HepG2 (cell line): ENCODE data around the gene CD19. TPM values are rescaled to one million over a fixed set of nuclear protein-coding genes. Genes with fewer than 3 reads are reported as not detected.

Source experiments
- BRCA1 ChIP-seq: sonication (generic); formaldehyde crosslinking; IDR thresholded peaks from 2 replicates; pipeline ENCODE4 v1.4.0; 2020; ENCODE audit warnings: missing genetic modification reagents
- CBFB ChIP-seq: sonication (generic); formaldehyde crosslinking; IDR thresholded peaks from 2 replicates; pipeline ENCODE4 v1.4.0; 2020; ENCODE audit warnings: missing genetic modification reagents
- FOXO1 ChIP-seq: sonication (generic); formaldehyde crosslinking; IDR thresholded peaks from 2 replicates; pipeline ENCODE4 v1.4.0; 2020; ENCODE audit warnings: missing genetic modification reagents
- MATR3 ChIP-seq: sonication (generic); formaldehyde crosslinking; IDR thresholded peaks from 2 replicates; pipeline ENCODE4 v1.4.0; 2020; ENCODE audit warnings: missing genetic modification reagents
- MXI1 ChIP-seq: IDR thresholded peaks from 3 replicates; pipeline ENCODE4 v1.6.1; 2012; ENCODE audit warnings: low read depth, low read length, inconsistent platforms, borderline replicate concordance
- NCOA1 ChIP-seq: sonication (generic); formaldehyde crosslinking; IDR thresholded peaks from 2 replicates; pipeline ENCODE4 v1.9.0; 2021; ENCODE audit warnings: missing genetic modification reagents
- NCOR1 ChIP-seq: fragments of 200-600 bp; sonication (generic); IDR thresholded peaks from 2 replicates; pipeline ENCODE4 v1.7.0; 2017; ENCODE audit warnings: antibody characterized with exemption, low read length, borderline replicate concordance
- NR2F1 ChIP-seq, 2 experiments: fragments of 450-650 bp in 1 of 2; formaldehyde crosslinking in 1 of 2; IDR thresholded peaks; 2 replicates each; pipeline versions ENCODE4 v1.5.0 to v1.6.1; 2016 to 2020; ENCODE audit warnings: mild to moderate bottlenecking in 1 of 2, missing compliant biosample characterization in 1 of 2, missing genetic modification reagents in 1 of 2, moderate library complexity in 1 of 2
- NR2F6 ChIP-seq, 2 experiments: IDR thresholded peaks; 2 replicates each; pipeline ENCODE4 v1.6.1; 2016; ENCODE audit warnings: antibody characterized with exemption in 1 of 2, mild to moderate bottlenecking in 1 of 2
- RNF2 ChIP-seq: fragments of 450-650 bp; conservative IDR thresholded peaks from 2 replicates; pipeline ENCODE4 v1.6.1; 2016; ENCODE audit warnings: low read depth
- RXRA ChIP-seq: sonication (generic); formaldehyde crosslinking; IDR thresholded peaks from 2 replicates; pipeline ENCODE4 v1.5.1; 2020; ENCODE audit warnings: missing genetic modification reagents
- SNAPC5 ChIP-seq: sonication (generic); formaldehyde crosslinking; IDR thresholded peaks from 2 replicates; pipeline ENCODE4 v1.8.1; 2023; ENCODE audit warnings: mild to moderate bottlenecking, missing genetic modification reagents, borderline replicate concordance
- SP140L ChIP-seq: sonication (generic); formaldehyde crosslinking; IDR thresholded peaks from 2 replicates; pipeline ENCODE4 v1.4.0; 2020; ENCODE audit warnings: missing genetic modification reagents, borderline replicate concordance
- STAG1 ChIP-seq: sonication (generic); formaldehyde crosslinking; IDR thresholded peaks from 2 replicates; pipeline ENCODE4 v1.4.0; 2020; ENCODE audit warnings: missing genetic modification reagents
- TARDBP ChIP-seq: sonication (generic); formaldehyde crosslinking; IDR thresholded peaks from 2 replicates; pipeline ENCODE4 v1.8.0; 2022; ENCODE audit warnings: mild to moderate bottlenecking, missing genetic modification reagents
- THAP8 ChIP-seq: sonication (generic); formaldehyde crosslinking; IDR thresholded peaks from 2 replicates; pipeline ENCODE4 v1.5.1; 2020; ENCODE audit warnings: missing genetic modification reagents, mild to moderate bottlenecking, borderline replicate concordance
- ZBTB7B ChIP-seq: sonication (generic); formaldehyde crosslinking; IDR thresholded peaks from 2 replicates; pipeline ENCODE4 v1.4.0; 2020; ENCODE audit warnings: missing genetic modification reagents
- ZNF737 ChIP-seq: sonication (generic); formaldehyde crosslinking; IDR thresholded peaks from 2 replicates; pipeline ENCODE4 v1.5.0; 2020; ENCODE audit warnings: missing genetic modification reagents, mild to moderate bottlenecking, borderline replicate concordance
- ZNF777 ChIP-seq: sonication (generic); formaldehyde crosslinking; IDR thresholded peaks from 2 replicates; pipeline ENCODE4 v1.4.0; 2020; ENCODE audit warnings: missing genetic modification reagents
- polyA plus RNA-seq, 8 experiments: library from polyadenylated mRNA; depleted of rRNA in 3 of 8; stranded (reverse) in 7 of 8; unstranded in 1 of 8; fragments of >200 nt; fragmentation: Illumina TruSeq in 4 of 8; extraction: Trizol in 4 of 8; gene quantifications; 2 replicates each; pipeline versions ENCODE4 v1.2.1 to v1.2.3, GENCODE V29; 2011 to 2016; ENCODE audit warnings: low read depth in 4 of 8, missing spikeins in 1 of 8, mixed read lengths in 1 of 8; ENCODE audit not compliant: insufficient read depth in 1 of 8
- total RNA-seq, 5 experiments: library from RNA; depleted of rRNA; stranded (reverse); fragments of >200 nt; fragmentation: Illumina TruSeq; extraction: Trizol; gene quantifications; 2 replicates each; pipeline ENCODE4 v1.2.3, GENCODE V29; 2016; ENCODE audit warnings: low read depth in 1 of 5
- TF ChIP-seq, protein P1 (sequence below): sonication (generic); formaldehyde crosslinking; IDR thresholded peaks from 2 replicates; pipeline ENCODE4 v1.4.0; 2020; ENCODE audit warnings: mild to moderate bottlenecking, missing genetic modification reagents
- TF ChIP-seq, protein P2 (sequence below): sonication (generic); formaldehyde crosslinking; IDR thresholded peaks from 2 replicates; pipeline ENCODE4 v1.5.1; 2020; ENCODE audit warnings: missing genetic modification reagents, mild to moderate bottlenecking, borderline replicate concordance
- TF ChIP-seq, protein P3 (sequence below): sonication (generic); formaldehyde crosslinking; IDR thresholded peaks from 2 replicates; pipeline ENCODE4 v1.5.0; 2020; ENCODE audit warnings: missing genetic modification reagents
- TF ChIP-seq, protein P4 (sequence below): sonication (generic); formaldehyde crosslinking; IDR thresholded peaks from 2 replicates; pipeline ENCODE4 v1.8.0; 2022; ENCODE audit warnings: mild to moderate bottlenecking, missing genetic modification reagents; ENCODE audit not compliant: insufficient replicate concordance

The CD19 gene
- total and polyA plus RNA-seq, 2 of the 13 experiments (the other 11 are each of a cell fraction or from before 2014, with no cell fraction given): 0.55 to 1.1 TPM

- TF ChIP-seq, protein P1, sequence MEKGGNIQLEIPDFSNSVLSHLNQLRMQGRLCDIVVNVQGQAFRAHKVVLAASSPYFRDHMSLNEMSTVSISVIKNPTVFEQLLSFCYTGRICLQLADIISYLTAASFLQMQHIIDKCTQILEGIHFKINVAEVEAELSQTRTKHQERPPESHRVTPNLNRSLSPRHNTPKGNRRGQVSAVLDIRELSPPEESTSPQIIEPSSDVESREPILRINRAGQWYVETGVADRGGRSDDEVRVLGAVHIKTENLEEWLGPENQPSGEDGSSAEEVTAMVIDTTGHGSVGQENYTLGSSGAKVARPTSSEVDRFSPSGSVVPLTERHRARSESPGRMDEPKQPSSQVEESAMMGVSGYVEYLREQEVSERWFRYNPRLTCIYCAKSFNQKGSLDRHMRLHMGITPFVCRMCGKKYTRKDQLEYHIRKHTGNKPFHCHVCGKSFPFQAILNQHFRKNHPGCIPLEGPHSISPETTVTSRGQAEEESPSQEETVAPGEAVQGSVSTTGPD (CRISPR knock-in tag): 0 out of 2 replicates have a peak, but pooled peaks have one; percentile 70
- TF ChIP-seq MATR3 (CRISPR knock-in tag): no peak
- TF ChIP-seq ZNF737 (CRISPR knock-in tag): no peak
- peak; percentile 92 for TF ChIP-seq CBFB (CRISPR knock-in tag)
- peak; percentile 61 for TF ChIP-seq ZNF777
- peak; percentile 49; the same call in 1 of the 2 replicates for TF ChIP-seq SNAPC5 (CRISPR knock-in tag)
- TF ChIP-seq SP140L (CRISPR knock-in tag): peak; percentile 82; the same call in 1 of the 2 replicates
- peak; percentile 88 for TF ChIP-seq RXRA
- peak; percentile 53; the same call in 1 of the 2 replicates for TF ChIP-seq FOXO1 (CRISPR knock-in tag)
- peak in 1 of 2 experiments; percentile 13; a peak in 1 of 4 replicates for TF ChIP-seq NR2F1 (CRISPR knock-in tag; IDR thresholded peaks at IDR 0.05)
- peak; percentile 90 for TF ChIP-seq TARDBP (CRISPR knock-in tag)
- TF ChIP-seq NCOR1: peak; percentile 63; the same call in 1 of the 2 replicates
- TF ChIP-seq NR2F6 (IDR thresholded peaks at IDR 0.05): peak; percentile 58; the same call in 1 of the 2 replicates
- TF ChIP-seq NR2F6 (CRISPR knock-in tag; IDR thresholded peaks at IDR 0.05): peak; percentile 77
- TF ChIP-seq, protein P2, sequence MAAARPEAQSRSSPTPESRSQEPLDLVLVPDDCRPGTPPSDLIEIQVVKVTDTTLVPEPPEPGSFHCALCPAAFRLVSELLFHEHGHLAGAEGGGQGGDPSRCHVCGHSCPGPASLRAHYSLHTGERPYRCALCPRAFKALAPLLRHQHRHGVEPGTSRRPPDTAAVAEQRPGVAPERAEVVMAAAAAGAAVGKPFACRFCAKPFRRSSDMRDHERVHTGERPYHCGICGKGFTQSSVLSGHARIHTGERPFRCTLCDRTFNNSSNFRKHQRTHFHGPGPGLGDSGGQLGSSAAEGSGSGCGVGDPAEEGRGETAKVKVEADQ (CRISPR knock-in tag): peak; percentile 82; the same call in 1 of the 2 replicates
- TF ChIP-seq THAP8 (CRISPR knock-in tag): peak; percentile 100
- TF ChIP-seq, protein P3, sequence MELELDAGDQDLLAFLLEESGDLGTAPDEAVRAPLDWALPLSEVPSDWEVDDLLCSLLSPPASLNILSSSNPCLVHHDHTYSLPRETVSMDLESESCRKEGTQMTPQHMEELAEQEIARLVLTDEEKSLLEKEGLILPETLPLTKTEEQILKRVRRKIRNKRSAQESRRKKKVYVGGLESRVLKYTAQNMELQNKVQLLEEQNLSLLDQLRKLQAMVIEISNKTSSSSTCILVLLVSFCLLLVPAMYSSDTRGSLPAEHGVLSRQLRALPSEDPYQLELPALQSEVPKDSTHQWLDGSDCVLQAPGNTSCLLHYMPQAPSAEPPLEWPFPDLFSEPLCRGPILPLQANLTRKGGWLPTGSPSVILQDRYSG (CRISPR knock-in tag): peak; percentile 79; the same call in 1 of the 2 replicates
- no peak for TF ChIP-seq BRCA1 (CRISPR knock-in tag)
- 0 out of 2 replicates have a peak, but pooled peaks have one; percentile 1 for TF ChIP-seq NCOA1
- TF ChIP-seq MXI1: peak; percentile 84; the same call in 2 of the 3 replicates
- peak; percentile 86 for TF ChIP-seq ZBTB7B (CRISPR knock-in tag)
- peak; percentile 72 for TF ChIP-seq RNF2
- TF ChIP-seq, protein P4, sequence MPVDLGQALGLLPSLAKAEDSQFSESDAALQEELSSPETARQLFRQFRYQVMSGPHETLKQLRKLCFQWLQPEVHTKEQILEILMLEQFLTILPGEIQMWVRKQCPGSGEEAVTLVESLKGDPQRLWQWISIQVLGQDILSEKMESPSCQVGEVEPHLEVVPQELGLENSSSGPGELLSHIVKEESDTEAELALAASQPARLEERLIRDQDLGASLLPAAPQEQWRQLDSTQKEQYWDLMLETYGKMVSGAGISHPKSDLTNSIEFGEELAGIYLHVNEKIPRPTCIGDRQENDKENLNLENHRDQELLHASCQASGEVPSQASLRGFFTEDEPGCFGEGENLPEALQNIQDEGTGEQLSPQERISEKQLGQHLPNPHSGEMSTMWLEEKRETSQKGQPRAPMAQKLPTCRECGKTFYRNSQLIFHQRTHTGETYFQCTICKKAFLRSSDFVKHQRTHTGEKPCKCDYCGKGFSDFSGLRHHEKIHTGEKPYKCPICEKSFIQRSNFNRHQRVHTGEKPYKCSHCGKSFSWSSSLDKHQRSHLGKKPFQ (CRISPR knock-in tag): peak; percentile 86
- TF ChIP-seq STAG1 (CRISPR knock-in tag): peak; percentile 12; the same call in 1 of the 2 replicates
These were observed 42.8 kb downstream of the CD19 start, which contains the start of gene SPNS1 (continued) for GRCh38 chr16:28974437-28975157.
